Body of pancreas (tissue), 4 donors: ENCODE results near the gene F12.

Experiments used
- CTCF ChIP-seq, 7 experiments: fragments of 450-650 bp in 4 of 7; fragments of 200-600 bp in 3 of 7; sonication (generic) in 3 of 7; IDR thresholded peaks; one replicate each; pipeline ENCODE4 v1.5.1; 2016 to 2019; ENCODE audit warnings: antibody characterized with exemption in 7 of 7
- POLR2A ChIP-seq, 3 donors: fragments of 450-650 bp; IDR thresholded peaks; one replicate each; pipeline ENCODE4 v1.6.1; 2016; ENCODE audit warnings: antibody characterized with exemption in 3 of 3, mild to moderate bottlenecking in 2 of 3

GRCh38 chr5:177454397-177455035 lies 45.2 kb upstream of the F12 start:
- TF ChIP-seq POLR2A (IDR thresholded peaks at IDR 0.05) (no peak), CTCF (IDR thresholded peaks at IDR 0.05) (peak; percentile 88 to 99 (median 96))
